Panc1 (cell line): ENCODE measurements around the gene NAV1. TPM values are rescaled to one million over a fixed set of nuclear protein-coding genes. Genes with fewer than 3 reads are reported as not detected.

Experiments
- ATAC-seq: fragments of 200-7000 bp; cut with Tn5 transposase; 2 replicates; pipeline ENCODE4 v1.9.1; 2020; ENCODE audit warnings: mild to moderate bottlenecking, moderate library complexity
- BruUV-seq: library from RNA; stranded (reverse); fragments of 400-500 nt; replicated peaks from 2 replicates; lab custom pipeline; 2021; lab: Mats Ljungman, UMichigan
- CTCF ChIA-PET: fragments of 300-600 bp; sonication (Branson Sonifier 250); formaldehyde crosslinking; loops from one replicate; lab custom pipeline; 2022; ENCODE audit warnings: antibody characterized with exemption; lab: Charles Lee
- POLR2A ChIA-PET: fragments of 300-600 bp; sonication (Branson Sonifier 250); formaldehyde crosslinking; loops from one replicate; lab custom pipeline; 2022; ENCODE audit warnings: antibody characterized with exemption; lab: Charles Lee
- DNase-seq: peaks from one replicate; pipeline ENCODE4 v3.0.0-alpha.2; 2010; ENCODE audit warnings: low read depth, low spot score
- H3K27ac ChIP-seq: 2 replicates; pipeline ENCODE4 v1.5.1; 2011; ENCODE audit warnings: mild to moderate bottlenecking, low read length, inconsistent platforms
- H3K27me3 ChIP-seq: fragments of 200-500 bp; sonication (Bioruptor generic); 2 replicates; pipeline ENCODE4 v1.6.0; 2014; ENCODE audit warnings: low read length, inconsistent platforms; ENCODE audit not compliant: control insufficient read depth, insufficient read depth
- H3K36me3 ChIP-seq: fragments of 200-500 bp; sonication (Bioruptor generic); 2 replicates; pipeline ENCODE4 v1.5.1; 2014; ENCODE audit warnings: inconsistent platforms, mild to moderate bottlenecking, low read length, moderate library complexity; ENCODE audit not compliant: control insufficient read depth, insufficient read depth
- H3K4me1 ChIP-seq: 2 replicates; pipeline ENCODE4 v1.5.1; 2011; ENCODE audit warnings: inconsistent platforms, mild to moderate bottlenecking, low read length, moderate library complexity; ENCODE audit not compliant: control insufficient read depth, insufficient read depth
- H3K4me3 ChIP-seq, 2 experiments: 2 replicates each; pipeline ENCODE4 v1.5.1; 2011 to 2012; ENCODE audit warnings: low read depth in 2 of 2, low read length in 2 of 2, mild to moderate bottlenecking in 2 of 2, inconsistent platforms in 1 of 2, moderate library complexity in 1 of 2
- H3K9me3 ChIP-seq: fragments of 200-500 bp; sonication (Bioruptor generic); 2 replicates; pipeline ENCODE4 v1.5.1; 2014; ENCODE audit warnings: low read depth, mild to moderate bottlenecking, inconsistent platforms, low read length, moderate library complexity; ENCODE audit not compliant: control insufficient read depth, insufficient read depth
- POLR2AphosphoS5 ChIP-seq: IDR thresholded peaks from 2 replicates; pipeline ENCODE4 v1.6.1; 2012; ENCODE audit warnings: mild to moderate bottlenecking, low read depth, low read length, moderate library complexity
- SIN3A ChIP-seq: IDR thresholded peaks from 2 replicates; pipeline ENCODE4 v1.6.1; 2012; ENCODE audit warnings: low read depth, mild to moderate bottlenecking, low read length, moderate library complexity, borderline replicate concordance; ENCODE audit not compliant: insufficient read depth
- TCF7L2 ChIP-seq: IDR thresholded peaks from 2 replicates; pipeline ENCODE4 v1.6.1; 2011; ENCODE audit warnings: mild to moderate bottlenecking, low read depth, low read length, inconsistent platforms
- in situ Hi-C: cut with HindIII; loops from 2 replicates; pipeline ENCODE4 v1.10.0; 2016; ENCODE audit warnings: low sequenced_read_pairs, low pct_unique_long_range_greater_than_20kb
- intact Hi-C: fragments of 100-400 bp; cut with micrococcal nuclease; formaldehyde crosslinking; loops from one replicate; pipeline ENCODE4 v1.10.0; 2022; ENCODE audit not compliant: unreplicated experiment
- total RNA-seq: library from RNA; stranded (reverse); gene quantifications from one replicate; pipeline ENCODE4 v1.2.1, GENCODE V29; 2021; ENCODE audit not compliant: unreplicated experiment
- TF ChIP-seq, protein P1 (sequence below), 2 experiments: IDR thresholded peaks; 2 replicates each; pipeline ENCODE4 v1.6.1; 2011 to 2012; ENCODE audit warnings: low read depth in 2 of 2, control low read depth in 1 of 2, low read length in 1 of 2, mild to moderate bottlenecking in 1 of 2, moderate library complexity in 1 of 2; ENCODE audit not compliant: insufficient read depth in 1 of 2
- TF ChIP-seq, protein P2 (sequence below): fragments of 450-650 bp; IDR thresholded peaks from 2 replicates; pipeline ENCODE4 v1.5.1; 2017; ENCODE audit warnings: mild to moderate bottlenecking

The NAV1 gene
- total RNA-seq, 1 experiment from 2014 or later: 29.0 TPM

DNA sequence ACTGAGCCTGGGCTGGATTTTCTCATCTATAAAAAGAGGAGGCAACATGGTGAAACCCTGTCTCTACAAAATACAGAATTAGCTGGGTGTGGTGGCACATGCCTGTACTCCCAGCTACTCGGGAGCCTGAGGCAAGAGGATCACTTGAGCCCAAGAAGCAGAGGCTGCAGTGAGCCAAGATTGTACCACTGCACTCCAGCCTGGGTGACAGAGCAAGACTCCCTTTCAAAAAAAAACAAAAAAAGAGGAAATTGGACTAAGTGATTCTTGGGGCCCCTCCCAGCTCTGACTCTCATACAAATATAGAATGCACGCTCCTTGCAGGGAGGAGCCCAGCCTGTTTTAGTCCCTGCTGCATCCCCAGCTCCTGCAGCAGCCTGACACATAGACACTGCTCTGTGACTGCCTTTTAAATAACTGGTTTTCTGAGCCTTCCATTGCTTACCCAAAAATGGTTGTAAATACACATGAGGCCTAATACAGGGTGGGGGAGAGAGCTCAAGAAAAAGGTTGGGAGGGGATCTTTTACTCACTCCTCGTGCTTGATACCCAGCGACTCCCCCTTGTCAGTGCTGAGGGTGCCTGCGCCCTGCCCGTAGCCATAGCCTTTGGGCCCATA is 49.2 kb upstream of the NAV1 start:
- in situ Hi-C loops: no loop called here
- H3K4me3 ChIP-seq: no peak overlapping the region
- BruUV-seq: no TSS peak
- DNase-seq: no peak
- no peak for ATAC-seq
- peaks cover 2% of the 10 kb centered on the region; the same call in 1 of the 2 replicates for H3K36me3 ChIP-seq
- H3K27ac ChIP-seq: no peak overlapping the region
- intact Hi-C loops: no loop called here
- CTCF ChIA-PET: interaction anchor here (0.5 to 3.1 kb wide), 4 partner anchors 23 to 516 kb away, joined by 3 to 25 read pairs (median 6); no protein-coding TSS in a partner anchor
- TF ChIP-seq, protein P1, sequence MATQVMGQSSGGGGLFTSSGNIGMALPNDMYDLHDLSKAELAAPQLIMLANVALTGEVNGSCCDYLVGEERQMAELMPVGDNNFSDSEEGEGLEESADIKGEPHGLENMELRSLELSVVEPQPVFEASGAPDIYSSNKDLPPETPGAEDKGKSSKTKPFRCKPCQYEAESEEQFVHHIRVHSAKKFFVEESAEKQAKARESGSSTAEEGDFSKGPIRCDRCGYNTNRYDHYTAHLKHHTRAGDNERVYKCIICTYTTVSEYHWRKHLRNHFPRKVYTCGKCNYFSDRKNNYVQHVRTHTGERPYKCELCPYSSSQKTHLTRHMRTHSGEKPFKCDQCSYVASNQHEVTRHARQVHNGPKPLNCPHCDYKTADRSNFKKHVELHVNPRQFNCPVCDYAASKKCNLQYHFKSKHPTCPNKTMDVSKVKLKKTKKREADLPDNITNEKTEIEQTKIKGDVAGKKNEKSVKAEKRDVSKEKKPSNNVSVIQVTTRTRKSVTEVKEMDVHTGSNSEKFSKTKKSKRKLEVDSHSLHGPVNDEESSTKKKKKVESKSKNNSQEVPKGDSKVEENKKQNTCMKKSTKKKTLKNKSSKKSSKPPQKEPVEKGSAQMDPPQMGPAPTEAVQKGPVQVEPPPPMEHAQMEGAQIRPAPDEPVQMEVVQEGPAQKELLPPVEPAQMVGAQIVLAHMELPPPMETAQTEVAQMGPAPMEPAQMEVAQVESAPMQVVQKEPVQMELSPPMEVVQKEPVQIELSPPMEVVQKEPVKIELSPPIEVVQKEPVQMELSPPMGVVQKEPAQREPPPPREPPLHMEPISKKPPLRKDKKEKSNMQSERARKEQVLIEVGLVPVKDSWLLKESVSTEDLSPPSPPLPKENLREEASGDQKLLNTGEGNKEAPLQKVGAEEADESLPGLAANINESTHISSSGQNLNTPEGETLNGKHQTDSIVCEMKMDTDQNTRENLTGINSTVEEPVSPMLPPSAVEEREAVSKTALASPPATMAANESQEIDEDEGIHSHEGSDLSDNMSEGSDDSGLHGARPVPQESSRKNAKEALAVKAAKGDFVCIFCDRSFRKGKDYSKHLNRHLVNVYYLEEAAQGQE (IDR thresholded peaks at IDR 0.05; ENCODE audit: insufficient read depth in 1 of 2, low read depth in 2 of 2, low read length in 1 of 2): no peak
- TF ChIP-seq TCF7L2: no peak
- no peak for TF ChIP-seq POLR2AphosphoS5
- POLR2A ChIA-PET: no interaction called here
- H3K9me3 ChIP-seq: no peaks in the 10 kb centered on the region
- H3K27me3 ChIP-seq: no peaks in the 10 kb centered on the region
- H3K4me1 ChIP-seq: no peaks in the 10 kb centered on the region

DNA sequence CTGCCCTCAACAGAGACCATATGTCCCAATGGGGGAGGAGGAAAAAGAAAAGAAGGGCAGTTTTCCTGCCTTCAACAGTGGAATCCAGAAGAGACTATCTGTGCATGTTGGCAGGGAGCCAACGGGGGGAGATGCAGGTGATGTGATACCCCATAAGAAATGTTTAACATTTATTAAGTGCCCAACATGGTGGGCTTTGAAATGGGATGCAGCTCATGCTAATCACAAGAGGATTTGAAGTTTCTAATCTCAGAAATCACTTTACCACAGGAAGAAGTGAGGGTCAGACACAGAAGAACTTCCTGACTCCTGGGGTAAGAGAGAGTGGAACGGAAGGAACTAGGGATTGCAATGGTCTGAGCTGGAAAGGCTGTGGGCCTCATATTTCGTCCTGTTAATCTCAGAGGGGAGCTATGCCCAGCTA is 48.2 kb upstream of the NAV1 start:
- Histone ChIP-seq H3K27me3 (no peaks in the 10 kb centered on the region), H3K36me3 (peaks cover 2% of the 10 kb centered on the region; the same call in 1 of the 2 replicates), H3K9me3 (no peaks in the 10 kb centered on the region), H3K4me3 (no peak overlapping the region), H3K4me1 (no peaks in the 10 kb centered on the region), H3K27ac (no peak overlapping the region)
- in situ Hi-C loops (no loop called here), intact Hi-C loops (no loop called here)
- DNase-seq (no peak), ATAC-seq (no peak)
- TF ChIP-seq SIN3A (no peak), TCF7L2 (no peak)
- TF ChIP-seq, protein P1 (IDR thresholded peaks at IDR 0.05; ENCODE audit: insufficient read depth in 1 of 2, low read depth in 2 of 2, low read length in 1 of 2): no peak
- TF ChIP-seq, protein P2, sequence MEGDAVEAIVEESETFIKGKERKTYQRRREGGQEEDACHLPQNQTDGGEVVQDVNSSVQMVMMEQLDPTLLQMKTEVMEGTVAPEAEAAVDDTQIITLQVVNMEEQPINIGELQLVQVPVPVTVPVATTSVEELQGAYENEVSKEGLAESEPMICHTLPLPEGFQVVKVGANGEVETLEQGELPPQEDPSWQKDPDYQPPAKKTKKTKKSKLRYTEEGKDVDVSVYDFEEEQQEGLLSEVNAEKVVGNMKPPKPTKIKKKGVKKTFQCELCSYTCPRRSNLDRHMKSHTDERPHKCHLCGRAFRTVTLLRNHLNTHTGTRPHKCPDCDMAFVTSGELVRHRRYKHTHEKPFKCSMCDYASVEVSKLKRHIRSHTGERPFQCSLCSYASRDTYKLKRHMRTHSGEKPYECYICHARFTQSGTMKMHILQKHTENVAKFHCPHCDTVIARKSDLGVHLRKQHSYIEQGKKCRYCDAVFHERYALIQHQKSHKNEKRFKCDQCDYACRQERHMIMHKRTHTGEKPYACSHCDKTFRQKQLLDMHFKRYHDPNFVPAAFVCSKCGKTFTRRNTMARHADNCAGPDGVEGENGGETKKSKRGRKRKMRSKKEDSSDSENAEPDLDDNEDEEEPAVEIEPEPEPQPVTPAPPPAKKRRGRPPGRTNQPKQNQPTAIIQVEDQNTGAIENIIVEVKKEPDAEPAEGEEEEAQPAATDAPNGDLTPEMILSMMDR: no peak
- CTCF ChIA-PET: interaction anchor here (1.4 to 3.1 kb wide), 2 partner anchors 13 to 22 kb away, joined by 4 to 25 read pairs; no protein-coding TSS in a partner anchor
- POLR2A ChIA-PET: no interaction called here
- no TSS peak for BruUV-seq
